ENCODE data around the gene A1CF.

The A1CF gene

GRCh38 chr10:50862719-50863118 lies 22.7 kb downstream of the A1CF start:
- no peak for DNase-seq (ENCODE audit: low spot score)

GRCh38 chr10:50861370-50861769 lies 24.1 kb downstream of the A1CF start:
- no peak for DNase-seq (ENCODE audit: low spot score)

- no peak for DNase-seq (ENCODE audit: low spot score)
These were observed 27.8 kb downstream of the A1CF start for GRCh38 chr10:50857579-50857978.

GRCh38 chr10:50855461-50855860 lies 30.0 kb downstream of the A1CF start:
- no peak for DNase-seq (ENCODE audit: low spot score)

- no peak for DNase-seq (ENCODE audit: low spot score)
These were observed 30.4 kb downstream of the A1CF start for GRCh38 chr10:50855015-50855414.

- no peak for DNase-seq (ENCODE audit: low spot score)
These were observed 31.9 kb downstream of the A1CF start for GRCh38 chr10:50853557-50853956.

GRCh38 chr10:50851884-50852671 lies 33.3 kb downstream of the A1CF start:
- no peak for DNase-seq (ENCODE audit: low spot score)

GRCh38 chr10:50850578-50851230 lies 34.7 kb downstream of the A1CF start:
- DNase-seq (ENCODE audit: low spot score) = no peak

- no peak for DNase-seq (ENCODE audit: low spot score)
These were observed 38.7 kb downstream of the A1CF start for GRCh38 chr10:50846753-50847152.

GRCh38 chr10:50837095-50837494 lies 48.3 kb downstream of the A1CF start:
- DNase-seq (ENCODE audit: low spot score) = no peak

- DNase-seq (ENCODE audit: low spot score) = no peak
These were observed 53.2 kb downstream of the A1CF start for GRCh38 chr10:50832171-50832751.

GRCh38 chr10:50830066-50830465 lies 55.4 kb downstream of the A1CF start:
- DNase-seq (ENCODE audit: low spot score) = no peak

GRCh38 chr10:50824782-50825181 lies 60.6 kb downstream of the A1CF start:
- no peak for DNase-seq (ENCODE audit: low spot score)

- DNase-seq (ENCODE audit: low spot score) = no peak
These were observed 61.6 kb downstream of the A1CF start for GRCh38 chr10:50823789-50824188.

- DNase-seq (ENCODE audit: low spot score) = no peak
These were observed 75.8 kb downstream of the A1CF start for GRCh38 chr10:50809596-50809995.

- no peak for DNase-seq (ENCODE audit: low spot score)
These were observed 77.3 kb downstream of the A1CF start for GRCh38 chr10:50807851-50808776.

- DNase-seq (ENCODE audit: low spot score) = no peak
These were observed 79.3 kb downstream of the A1CF start for GRCh38 chr10:50805981-50806622.

- DNase-seq (ENCODE audit: low spot score) = no peak
These were observed 85.8 kb downstream of the A1CF start for GRCh38 chr10:50799595-50799994.

- no peak for DNase-seq (ENCODE audit: low spot score)
These were observed 87.1 kb downstream of the A1CF start for GRCh38 chr10:50798297-50798696.

GRCh38 chr10:50796693-50797092 lies 88.7 kb downstream of the A1CF start:
- DNase-seq (ENCODE audit: low spot score) = no peak

GRCh38 chr10:50794490-50794889 lies 90.9 kb downstream of the A1CF start:
- DNase-seq (ENCODE audit: low spot score) = no peak

All from left forelimb (tissue), 1 donor.